Lower leg skin (tissue), 4 donors: ENCODE results near the gene SCAPER. TPM values are rescaled to one million over a fixed set of nuclear protein-coding genes. Genes with fewer than 3 reads are reported as not detected.

Source experiments
- DNase-seq, 2 donors: peaks; one replicate each; pipeline ENCODE4 v3.0.0-alpha.2; 2019; ENCODE audit warnings: low spot score in 2 of 2
- H3K4me3 ChIP-seq: fragments of 200-600 bp; sonication (generic); 2 replicates; pipeline ENCODE4 v1.5.1; 2017; ENCODE audit warnings: mild to moderate bottlenecking, low read depth; ENCODE audit not compliant: poor library complexity, severe bottlenecking
- CTCF ChIP-seq, 3 donors: fragments of 450-650 bp; IDR thresholded peaks; one replicate each; pipeline ENCODE4 v1.5.1; 2016; ENCODE audit warnings: antibody characterized with exemption in 3 of 3, mild to moderate bottlenecking in 3 of 3, moderate library complexity in 2 of 3
- POLR2A ChIP-seq, 2 donors: fragments of 450-650 bp; IDR thresholded peaks; one replicate each; pipeline ENCODE4 v1.6.1; 2016 to 2017; ENCODE audit warnings: antibody characterized with exemption in 2 of 2, mild to moderate bottlenecking in 1 of 2, moderate library complexity in 1 of 2
- WGBS, 2 donors: methylation state at CpG; one replicate each; pipeline ENCODE4 v1.1.5; 2018; 5-methylcytosine and 5-hydroxymethylcytosine counted together
- intact Hi-C: fragments of 100-400 bp; cut with DNase I; formaldehyde crosslinking; loops from one replicate; pipeline ENCODE4 v1.15.0; 2023; ENCODE audit warnings: low total_unique reads
- total RNA-seq, 4 donors: library from RNA; depleted of rRNA; stranded (reverse); fragments of >200 nt; gene quantifications; one replicate each; pipeline ENCODE4 v1.1.0, GENCODE V29; 2016

Gene SCAPER
- 10 to 100 TPM; 23.8 to 63.2 (median 32.9) TPM for total RNA-seq

DNA sequence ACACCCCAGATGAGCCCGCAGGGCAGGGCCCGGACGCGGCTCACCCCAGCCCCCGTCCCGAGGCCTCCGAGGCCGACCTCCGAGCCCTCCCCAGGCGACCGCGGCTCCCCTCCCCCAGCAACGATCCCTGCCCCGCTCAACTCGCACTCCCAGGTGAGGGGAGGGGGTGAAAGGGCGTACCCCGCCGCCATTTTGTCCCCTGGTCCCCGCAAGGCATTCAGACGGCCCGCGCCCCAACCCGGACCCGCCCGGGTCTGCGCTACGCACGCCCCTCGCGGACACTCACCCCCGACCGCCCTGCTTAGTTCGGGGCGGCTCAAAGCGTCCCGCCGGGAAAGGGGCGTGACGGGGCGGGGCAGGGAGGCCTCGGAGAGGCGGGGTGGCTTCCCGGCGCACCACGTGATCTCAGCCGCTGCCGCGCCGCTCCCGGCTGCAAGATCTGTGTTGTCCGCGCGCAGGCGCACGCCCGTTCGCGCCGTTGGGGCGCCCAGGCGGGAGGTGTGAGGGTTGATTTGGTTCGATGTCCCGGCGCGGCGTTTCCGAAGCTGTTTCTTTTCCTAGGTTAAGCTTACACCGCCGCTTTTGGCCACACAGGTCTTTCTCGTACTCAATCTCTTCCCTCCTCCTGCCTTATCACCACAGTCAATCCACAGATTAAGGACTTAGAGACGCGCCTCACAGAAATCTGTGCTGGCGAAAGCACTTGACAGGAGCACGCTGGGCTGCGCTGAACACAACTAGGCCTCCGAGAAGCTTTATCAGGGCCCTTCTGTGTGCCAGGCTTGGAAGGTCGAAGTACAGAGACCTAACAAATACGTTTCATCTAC is at the start of gene SCAPER:
Gene SCAPER, minus strand, starts transcription at position 328 of the 827 bp plus-strand sequence. CDS start 21,523 bp downstream, outside the sequence.
- peak; percentile 84 to 98 for DNase-seq
- 1% methylated on average over 38 to 58 of the region's 78 CpGs for WGBS, 2 donors
- TF ChIP-seq POLR2A (IDR thresholded peaks at IDR 0.05) = peak in 1 of 2 donors; percentile 2
- TF ChIP-seq CTCF (IDR thresholded peaks at IDR 0.05) = no peak
- intact Hi-C loops = no loop called here
- peak within 1 kb of the TSS; percentile 90 for H3K4me3 ChIP-seq

DNA sequence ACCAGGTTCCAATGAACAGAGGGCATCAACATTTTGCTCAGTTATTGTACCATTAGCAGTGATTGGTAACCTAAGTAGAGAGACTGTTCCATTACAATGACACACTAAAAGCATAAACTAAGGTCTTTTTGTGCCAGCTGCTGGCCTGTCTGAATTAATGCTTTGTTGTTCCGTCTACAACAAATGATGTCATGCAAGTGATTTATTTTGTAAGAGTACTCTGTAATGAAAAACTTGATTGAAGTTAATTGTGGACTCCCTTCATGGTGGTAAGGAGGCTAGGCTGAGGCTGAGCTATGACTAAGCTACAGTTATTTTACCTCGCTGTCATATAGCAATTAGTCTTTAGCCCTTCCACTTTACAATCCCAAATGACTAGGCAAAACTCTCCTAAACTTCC is 49.6 kb upstream of the SCAPER start:
- WGBS, 2 donors = 50 to 55% methylated on average over 2 of the region's 2 CpGs
- DNase-seq = no peak
- intact Hi-C loops = no loop called here
- TF ChIP-seq POLR2A (IDR thresholded peaks at IDR 0.05) (no peak), CTCF (IDR thresholded peaks at IDR 0.05) (no peak)
- H3K4me3 ChIP-seq = no peak overlapping the region

- WGBS, 2 donors = 41 to 57% methylated on average over 3 of the region's 3 CpGs
- H3K4me3 ChIP-seq = no peak overlapping the region
- DNase-seq = no peak
- TF ChIP-seq POLR2A (IDR thresholded peaks at IDR 0.05) (no peak), CTCF (IDR thresholded peaks at IDR 0.05) (no peak)
- intact Hi-C loops = no loop called here
Observed at GRCh38 chr15:76953913-76954312, 48.8 kb upstream of the SCAPER start.

DNA sequence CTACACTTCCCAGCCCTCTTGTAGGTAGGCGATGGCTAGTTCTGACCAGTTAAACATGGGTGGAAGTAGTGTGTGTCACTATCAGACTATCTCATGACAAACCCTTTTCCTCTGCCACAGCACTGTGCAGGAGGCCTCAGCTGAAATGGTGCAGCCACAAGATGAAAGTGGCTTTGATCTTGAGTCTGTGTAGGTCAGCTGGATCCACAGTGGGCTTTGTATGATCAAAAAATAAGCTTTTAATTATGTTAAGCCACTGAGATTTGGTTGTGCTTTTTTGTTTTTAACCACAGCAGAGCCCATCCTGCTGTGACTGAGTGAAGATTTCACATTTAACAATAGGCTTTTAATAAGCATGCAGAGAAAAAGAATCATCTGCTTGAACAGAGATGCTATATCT is 46.1 kb upstream of the SCAPER start:
- no peak overlapping the region for H3K4me3 ChIP-seq
- no peak for TF ChIP-seq POLR2A (IDR thresholded peaks at IDR 0.05)
- TF ChIP-seq CTCF (IDR thresholded peaks at IDR 0.05) = no peak
- WGBS, 2 donors = 81 to 86% methylated on average over 1 of the region's 1 CpG
- intact Hi-C loops = no loop called here
- DNase-seq = no peak

DNA sequence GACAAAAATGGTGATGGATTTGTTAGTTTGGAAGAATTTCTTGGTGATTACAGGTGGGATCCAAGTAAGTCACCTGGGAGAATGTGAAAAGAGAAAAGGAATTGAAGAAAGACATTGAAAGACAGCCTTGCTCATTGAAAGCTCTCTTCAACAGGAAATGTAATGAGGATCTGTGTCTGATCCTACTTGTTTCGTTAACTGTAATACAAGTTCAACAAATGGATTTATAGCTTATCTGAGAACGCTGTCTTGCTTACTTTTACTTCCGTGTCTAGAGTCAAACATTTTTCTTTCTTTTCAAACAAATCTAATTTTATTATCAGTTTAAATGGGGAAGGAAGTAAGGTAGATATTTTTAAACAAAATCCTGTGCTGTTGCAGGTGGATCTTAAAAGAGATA is 42.3 kb upstream of the SCAPER start:
- intact Hi-C loops = no loop called here
- no peak overlapping the region for H3K4me3 ChIP-seq
- TF ChIP-seq CTCF (IDR thresholded peaks at IDR 0.05) (no peak), POLR2A (IDR thresholded peaks at IDR 0.05) (no peak)
- WGBS, 2 donors = 94 to 95% methylated on average over 3 of the region's 3 CpGs
- no peak for DNase-seq
